Panc1 (cell line): ENCODE measurements around the gene ALK. TPM values are rescaled to one million over a fixed set of nuclear protein-coding genes. Genes with fewer than 3 reads are reported as not detected.

Source experiments
- ATAC-seq: fragments of 200-7000 bp; cut with Tn5 transposase; 2 replicates; pipeline ENCODE4 v1.9.1; 2020; ENCODE audit warnings: mild to moderate bottlenecking, moderate library complexity
- BruUV-seq: library from RNA; stranded (reverse); fragments of 400-500 nt; replicated peaks from 2 replicates; lab custom pipeline; 2021; lab: Mats Ljungman, UMichigan
- CTCF ChIA-PET: fragments of 300-600 bp; sonication (Branson Sonifier 250); formaldehyde crosslinking; loops from one replicate; lab custom pipeline; 2022; ENCODE audit warnings: antibody characterized with exemption; lab: Charles Lee
- POLR2A ChIA-PET: fragments of 300-600 bp; sonication (Branson Sonifier 250); formaldehyde crosslinking; loops from one replicate; lab custom pipeline; 2022; ENCODE audit warnings: antibody characterized with exemption; lab: Charles Lee
- DNase-seq: peaks from one replicate; pipeline ENCODE4 v3.0.0-alpha.2; 2010; ENCODE audit warnings: low read depth, low spot score
- H3K27ac ChIP-seq: 2 replicates; pipeline ENCODE4 v1.5.1; 2011; ENCODE audit warnings: mild to moderate bottlenecking, low read length, inconsistent platforms
- H3K27me3 ChIP-seq: fragments of 200-500 bp; sonication (Bioruptor generic); 2 replicates; pipeline ENCODE4 v1.6.0; 2014; ENCODE audit warnings: low read length, inconsistent platforms; ENCODE audit not compliant: control insufficient read depth, insufficient read depth
- H3K36me3 ChIP-seq: fragments of 200-500 bp; sonication (Bioruptor generic); 2 replicates; pipeline ENCODE4 v1.5.1; 2014; ENCODE audit warnings: inconsistent platforms, mild to moderate bottlenecking, low read length, moderate library complexity; ENCODE audit not compliant: control insufficient read depth, insufficient read depth
- H3K4me1 ChIP-seq: 2 replicates; pipeline ENCODE4 v1.5.1; 2011; ENCODE audit warnings: inconsistent platforms, mild to moderate bottlenecking, low read length, moderate library complexity; ENCODE audit not compliant: control insufficient read depth, insufficient read depth
- H3K4me3 ChIP-seq, 2 experiments: 2 replicates each; pipeline ENCODE4 v1.5.1; 2011 to 2012; ENCODE audit warnings: low read depth in 2 of 2, low read length in 2 of 2, mild to moderate bottlenecking in 2 of 2, inconsistent platforms in 1 of 2, moderate library complexity in 1 of 2
- H3K9me3 ChIP-seq: fragments of 200-500 bp; sonication (Bioruptor generic); 2 replicates; pipeline ENCODE4 v1.5.1; 2014; ENCODE audit warnings: low read depth, mild to moderate bottlenecking, inconsistent platforms, low read length, moderate library complexity; ENCODE audit not compliant: control insufficient read depth, insufficient read depth
- POLR2AphosphoS5 ChIP-seq: IDR thresholded peaks from 2 replicates; pipeline ENCODE4 v1.6.1; 2012; ENCODE audit warnings: mild to moderate bottlenecking, low read depth, low read length, moderate library complexity
- SIN3A ChIP-seq: IDR thresholded peaks from 2 replicates; pipeline ENCODE4 v1.6.1; 2012; ENCODE audit warnings: low read depth, mild to moderate bottlenecking, low read length, moderate library complexity, borderline replicate concordance; ENCODE audit not compliant: insufficient read depth
- TCF7L2 ChIP-seq: IDR thresholded peaks from 2 replicates; pipeline ENCODE4 v1.6.1; 2011; ENCODE audit warnings: mild to moderate bottlenecking, low read depth, low read length, inconsistent platforms
- in situ Hi-C: cut with HindIII; loops from 2 replicates; pipeline ENCODE4 v1.10.0; 2016; ENCODE audit warnings: low sequenced_read_pairs, low pct_unique_long_range_greater_than_20kb
- intact Hi-C: fragments of 100-400 bp; cut with micrococcal nuclease; formaldehyde crosslinking; loops from one replicate; pipeline ENCODE4 v1.10.0; 2022; ENCODE audit not compliant: unreplicated experiment
- total RNA-seq: library from RNA; stranded (reverse); gene quantifications from one replicate; pipeline ENCODE4 v1.2.1, GENCODE V29; 2021; ENCODE audit not compliant: unreplicated experiment
- TF ChIP-seq, protein P1 (sequence below), 2 experiments: IDR thresholded peaks; 2 replicates each; pipeline ENCODE4 v1.6.1; 2011 to 2012; ENCODE audit warnings: low read depth in 2 of 2, control low read depth in 1 of 2, low read length in 1 of 2, mild to moderate bottlenecking in 1 of 2, moderate library complexity in 1 of 2; ENCODE audit not compliant: insufficient read depth in 1 of 2
- TF ChIP-seq, protein P2 (sequence below): fragments of 450-650 bp; IDR thresholded peaks from 2 replicates; pipeline ENCODE4 v1.5.1; 2017; ENCODE audit warnings: mild to moderate bottlenecking

Gene ALK
- total RNA-seq, 1 experiment from 2014 or later = not detected

DNA sequence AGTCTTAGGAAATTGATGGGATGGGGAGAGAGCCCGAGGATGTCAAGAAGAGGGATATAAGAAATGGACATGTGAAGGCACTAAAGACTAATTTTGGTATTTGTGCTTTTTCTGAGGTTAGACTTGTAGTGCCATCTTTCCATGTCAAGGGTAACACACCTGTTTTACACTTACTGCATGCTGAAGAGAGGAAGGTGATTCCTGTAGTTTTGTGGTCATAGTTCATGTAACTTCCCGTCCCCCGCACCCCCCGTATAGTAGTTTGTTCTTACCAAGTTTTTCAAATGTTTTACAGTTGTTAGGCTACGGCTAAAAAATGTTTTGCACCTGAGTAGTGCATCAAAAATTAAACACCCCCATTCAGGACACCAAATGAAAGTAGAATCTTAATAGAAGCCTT, 732.3 kb downstream of the ALK start:
- Histone ChIP-seq H3K36me3 (no peaks in the 10 kb centered on the region; the same call in 1 of the 2 replicates), H3K9me3 (no peaks in the 10 kb centered on the region), H3K27me3 (no peaks in the 10 kb centered on the region), H3K4me3 (no peak overlapping the region), H3K4me1 (no peaks in the 10 kb centered on the region; the same call in 1 of the 2 replicates), H3K27ac (no peak overlapping the region)
- POLR2A ChIA-PET = no interaction called here
- intact Hi-C loops (no loop called here), in situ Hi-C loops (no loop called here)
- no peak for ATAC-seq
- no peak for DNase-seq
- TF ChIP-seq TCF7L2 = no peak
- TF ChIP-seq POLR2AphosphoS5 = no peak
- no peak for TF ChIP-seq SIN3A
- TF ChIP-seq, protein P1, sequence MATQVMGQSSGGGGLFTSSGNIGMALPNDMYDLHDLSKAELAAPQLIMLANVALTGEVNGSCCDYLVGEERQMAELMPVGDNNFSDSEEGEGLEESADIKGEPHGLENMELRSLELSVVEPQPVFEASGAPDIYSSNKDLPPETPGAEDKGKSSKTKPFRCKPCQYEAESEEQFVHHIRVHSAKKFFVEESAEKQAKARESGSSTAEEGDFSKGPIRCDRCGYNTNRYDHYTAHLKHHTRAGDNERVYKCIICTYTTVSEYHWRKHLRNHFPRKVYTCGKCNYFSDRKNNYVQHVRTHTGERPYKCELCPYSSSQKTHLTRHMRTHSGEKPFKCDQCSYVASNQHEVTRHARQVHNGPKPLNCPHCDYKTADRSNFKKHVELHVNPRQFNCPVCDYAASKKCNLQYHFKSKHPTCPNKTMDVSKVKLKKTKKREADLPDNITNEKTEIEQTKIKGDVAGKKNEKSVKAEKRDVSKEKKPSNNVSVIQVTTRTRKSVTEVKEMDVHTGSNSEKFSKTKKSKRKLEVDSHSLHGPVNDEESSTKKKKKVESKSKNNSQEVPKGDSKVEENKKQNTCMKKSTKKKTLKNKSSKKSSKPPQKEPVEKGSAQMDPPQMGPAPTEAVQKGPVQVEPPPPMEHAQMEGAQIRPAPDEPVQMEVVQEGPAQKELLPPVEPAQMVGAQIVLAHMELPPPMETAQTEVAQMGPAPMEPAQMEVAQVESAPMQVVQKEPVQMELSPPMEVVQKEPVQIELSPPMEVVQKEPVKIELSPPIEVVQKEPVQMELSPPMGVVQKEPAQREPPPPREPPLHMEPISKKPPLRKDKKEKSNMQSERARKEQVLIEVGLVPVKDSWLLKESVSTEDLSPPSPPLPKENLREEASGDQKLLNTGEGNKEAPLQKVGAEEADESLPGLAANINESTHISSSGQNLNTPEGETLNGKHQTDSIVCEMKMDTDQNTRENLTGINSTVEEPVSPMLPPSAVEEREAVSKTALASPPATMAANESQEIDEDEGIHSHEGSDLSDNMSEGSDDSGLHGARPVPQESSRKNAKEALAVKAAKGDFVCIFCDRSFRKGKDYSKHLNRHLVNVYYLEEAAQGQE (IDR thresholded peaks at IDR 0.05; ENCODE audit: insufficient read depth in 1 of 2, low read depth in 2 of 2, low read length in 1 of 2) = no peak
- TF ChIP-seq, protein P2, sequence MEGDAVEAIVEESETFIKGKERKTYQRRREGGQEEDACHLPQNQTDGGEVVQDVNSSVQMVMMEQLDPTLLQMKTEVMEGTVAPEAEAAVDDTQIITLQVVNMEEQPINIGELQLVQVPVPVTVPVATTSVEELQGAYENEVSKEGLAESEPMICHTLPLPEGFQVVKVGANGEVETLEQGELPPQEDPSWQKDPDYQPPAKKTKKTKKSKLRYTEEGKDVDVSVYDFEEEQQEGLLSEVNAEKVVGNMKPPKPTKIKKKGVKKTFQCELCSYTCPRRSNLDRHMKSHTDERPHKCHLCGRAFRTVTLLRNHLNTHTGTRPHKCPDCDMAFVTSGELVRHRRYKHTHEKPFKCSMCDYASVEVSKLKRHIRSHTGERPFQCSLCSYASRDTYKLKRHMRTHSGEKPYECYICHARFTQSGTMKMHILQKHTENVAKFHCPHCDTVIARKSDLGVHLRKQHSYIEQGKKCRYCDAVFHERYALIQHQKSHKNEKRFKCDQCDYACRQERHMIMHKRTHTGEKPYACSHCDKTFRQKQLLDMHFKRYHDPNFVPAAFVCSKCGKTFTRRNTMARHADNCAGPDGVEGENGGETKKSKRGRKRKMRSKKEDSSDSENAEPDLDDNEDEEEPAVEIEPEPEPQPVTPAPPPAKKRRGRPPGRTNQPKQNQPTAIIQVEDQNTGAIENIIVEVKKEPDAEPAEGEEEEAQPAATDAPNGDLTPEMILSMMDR = no peak
- no TSS peak for BruUV-seq
- CTCF ChIA-PET = no interaction called here

DNA sequence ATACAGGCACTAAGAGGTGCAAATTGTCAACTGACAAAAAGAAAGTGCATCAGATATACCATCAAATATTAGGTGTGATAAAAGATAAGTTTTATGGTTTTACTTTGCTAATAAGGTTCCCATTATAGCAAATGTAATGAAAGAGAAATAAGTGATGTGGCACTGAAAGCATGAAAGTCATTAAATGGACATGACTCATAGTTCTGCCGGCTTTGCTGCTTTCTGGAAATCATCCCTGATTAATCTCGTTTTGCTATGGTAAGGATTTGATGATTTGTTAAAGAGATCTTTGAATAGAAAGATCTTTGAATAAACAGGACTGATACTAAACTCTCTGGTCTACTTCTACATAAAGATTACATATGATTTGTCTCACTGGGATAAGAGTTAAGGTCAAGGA, 733.5 kb downstream of the ALK start:
- TF ChIP-seq SIN3A (no peak), TCF7L2 (no peak), POLR2AphosphoS5 (no peak)
- TF ChIP-seq, protein P1 (IDR thresholded peaks at IDR 0.05; ENCODE audit: insufficient read depth in 1 of 2, low read depth in 2 of 2, low read length in 1 of 2) = no peak
- TF ChIP-seq, protein P2 = no peak
- H3K27me3 ChIP-seq = no peaks in the 10 kb centered on the region
- ATAC-seq (no peak), DNase-seq (no peak)
- CTCF ChIA-PET = no interaction called here
- H3K9me3 ChIP-seq = no peaks in the 10 kb centered on the region
- in situ Hi-C loops = no loop called here
- H3K36me3 ChIP-seq = peaks cover 2% of the 10 kb centered on the region
- no TSS peak for BruUV-seq
- H3K27ac ChIP-seq = no peak overlapping the region
- H3K4me3 ChIP-seq = no peak overlapping the region
- POLR2A ChIA-PET = no interaction called here
- intact Hi-C loops = no loop called here
- no peaks in the 10 kb centered on the region; the same call in 1 of the 2 replicates for H3K4me1 ChIP-seq
